ENCODE results near the gene OR2A1. TPM values are rescaled to one million over a fixed set of nuclear protein-coding genes. Genes with fewer than 3 reads are reported as not detected.
"Not testable (repeated sequence)": the region's sequence is repeated elsewhere in the genome, so short reads cannot be mapped to it uniquely, and the experiment has no call there.

Gene OR2A1
- total RNA-seq, 1 experiment from 2014 or later, result not detected

GRCh38 chr7:144319547-144319946, 7.3 kb downstream of the OR2A1 start:
- H3K27ac Mint-ChIP-seq (ENCODE audit: low read depth, unreplicated experiment); H3K9me3 Mint-ChIP-seq (ENCODE audit: unreplicated experiment); intact Hi-C loops (cut with micrococcal nuclease); POLR2A ChIA-PET; BruUV-seq (replicated peaks); H3K4me3 Mint-ChIP-seq (ENCODE audit: unreplicated experiment); H3K27me3 Mint-ChIP-seq (ENCODE audit: insufficient read depth, unreplicated experiment); H3K36me3 Mint-ChIP-seq (ENCODE audit: insufficient read depth, unreplicated experiment); CTCF ChIA-PET; DNase-seq (ENCODE audit: unreplicated experiment); H3K4me1 Mint-ChIP-seq (ENCODE audit: insufficient read depth, unreplicated experiment): not testable (repeated sequence)

- H3K36me3 Mint-ChIP-seq (ENCODE audit: insufficient read depth, unreplicated experiment); H3K27me3 Mint-ChIP-seq (ENCODE audit: insufficient read depth, unreplicated experiment); DNase-seq (ENCODE audit: unreplicated experiment); H3K9me3 Mint-ChIP-seq (ENCODE audit: unreplicated experiment); intact Hi-C loops (cut with micrococcal nuclease); POLR2A ChIA-PET; BruUV-seq (replicated peaks); H3K27ac Mint-ChIP-seq (ENCODE audit: low read depth, unreplicated experiment); CTCF ChIA-PET; H3K4me3 Mint-ChIP-seq (ENCODE audit: unreplicated experiment); H3K4me1 Mint-ChIP-seq (ENCODE audit: insufficient read depth, unreplicated experiment): not testable (repeated sequence)
These were observed 9.5 kb downstream of the OR2A1 start for GRCh38 chr7:144321677-144322206.

GRCh38 chr7:144323359-144323758, 11.1 kb downstream of the OR2A1 start:
- H3K4me1 Mint-ChIP-seq (ENCODE audit: insufficient read depth, unreplicated experiment); CTCF ChIA-PET; POLR2A ChIA-PET; intact Hi-C loops (cut with micrococcal nuclease); BruUV-seq (replicated peaks); H3K36me3 Mint-ChIP-seq (ENCODE audit: insufficient read depth, unreplicated experiment); DNase-seq (ENCODE audit: unreplicated experiment); H3K27ac Mint-ChIP-seq (ENCODE audit: low read depth, unreplicated experiment); H3K9me3 Mint-ChIP-seq (ENCODE audit: unreplicated experiment); H3K27me3 Mint-ChIP-seq (ENCODE audit: insufficient read depth, unreplicated experiment); H3K4me3 Mint-ChIP-seq (ENCODE audit: unreplicated experiment): not testable (repeated sequence)

- POLR2A ChIA-PET; H3K27me3 Mint-ChIP-seq (ENCODE audit: insufficient read depth, unreplicated experiment); H3K36me3 Mint-ChIP-seq (ENCODE audit: insufficient read depth, unreplicated experiment); H3K4me1 Mint-ChIP-seq (ENCODE audit: insufficient read depth, unreplicated experiment); H3K27ac Mint-ChIP-seq (ENCODE audit: low read depth, unreplicated experiment); BruUV-seq (replicated peaks); intact Hi-C loops (cut with micrococcal nuclease); CTCF ChIA-PET; H3K4me3 Mint-ChIP-seq (ENCODE audit: unreplicated experiment); H3K9me3 Mint-ChIP-seq (ENCODE audit: unreplicated experiment); DNase-seq (ENCODE audit: unreplicated experiment): not testable (repeated sequence)
These were observed 13.6 kb downstream of the OR2A1 start for GRCh38 chr7:144325868-144326267.

- H3K9me3 Mint-ChIP-seq (ENCODE audit: unreplicated experiment); H3K4me3 Mint-ChIP-seq (ENCODE audit: unreplicated experiment); BruUV-seq (replicated peaks); H3K27ac Mint-ChIP-seq (ENCODE audit: low read depth, unreplicated experiment); H3K4me1 Mint-ChIP-seq (ENCODE audit: insufficient read depth, unreplicated experiment); CTCF ChIA-PET; intact Hi-C loops (cut with micrococcal nuclease); H3K27me3 Mint-ChIP-seq (ENCODE audit: insufficient read depth, unreplicated experiment); DNase-seq (ENCODE audit: unreplicated experiment); H3K36me3 Mint-ChIP-seq (ENCODE audit: insufficient read depth, unreplicated experiment); POLR2A ChIA-PET: not testable (repeated sequence)
These were observed 17.8 kb downstream of the OR2A1 start for GRCh38 chr7:144330044-144330443.

- H3K36me3 Mint-ChIP-seq (ENCODE audit: insufficient read depth, unreplicated experiment); H3K27ac Mint-ChIP-seq (ENCODE audit: low read depth, unreplicated experiment); H3K27me3 Mint-ChIP-seq (ENCODE audit: insufficient read depth, unreplicated experiment); H3K4me3 Mint-ChIP-seq (ENCODE audit: unreplicated experiment); BruUV-seq (replicated peaks); H3K9me3 Mint-ChIP-seq (ENCODE audit: unreplicated experiment); H3K4me1 Mint-ChIP-seq (ENCODE audit: insufficient read depth, unreplicated experiment); POLR2A ChIA-PET; intact Hi-C loops (cut with micrococcal nuclease); DNase-seq (ENCODE audit: unreplicated experiment): not testable (repeated sequence)
- CTCF ChIA-PET, result interaction anchor here (0.6 to 1.2 kb wide), 4 partner anchors 60 to 476 kb away, joined by 3 to 10 read pairs (median 4); no protein-coding TSS in a partner anchor
These were observed 19.2 kb downstream of the OR2A1 start for GRCh38 chr7:144331221-144331995.

GRCh38 chr7:144331996-144332288, 19.7 kb downstream of the OR2A1 start:
- H3K4me1 Mint-ChIP-seq (ENCODE audit: insufficient read depth, unreplicated experiment); H3K36me3 Mint-ChIP-seq (ENCODE audit: insufficient read depth, unreplicated experiment); H3K27ac Mint-ChIP-seq (ENCODE audit: low read depth, unreplicated experiment); intact Hi-C loops (cut with micrococcal nuclease); POLR2A ChIA-PET; H3K27me3 Mint-ChIP-seq (ENCODE audit: insufficient read depth, unreplicated experiment); H3K9me3 Mint-ChIP-seq (ENCODE audit: unreplicated experiment); H3K4me3 Mint-ChIP-seq (ENCODE audit: unreplicated experiment); BruUV-seq (replicated peaks); DNase-seq (ENCODE audit: unreplicated experiment): not testable (repeated sequence)
- CTCF ChIA-PET, result interaction anchor here (0.6 to 1.2 kb wide), 4 partner anchors 59 to 476 kb away, joined by 3 to 10 read pairs (median 4); no protein-coding TSS in a partner anchor

- POLR2A ChIA-PET; BruUV-seq (replicated peaks); DNase-seq (ENCODE audit: unreplicated experiment); intact Hi-C loops (cut with micrococcal nuclease); CTCF ChIA-PET; H3K4me3 Mint-ChIP-seq (ENCODE audit: unreplicated experiment); H3K27me3 Mint-ChIP-seq (ENCODE audit: insufficient read depth, unreplicated experiment); H3K9me3 Mint-ChIP-seq (ENCODE audit: unreplicated experiment); H3K36me3 Mint-ChIP-seq (ENCODE audit: insufficient read depth, unreplicated experiment); H3K4me1 Mint-ChIP-seq (ENCODE audit: insufficient read depth, unreplicated experiment); H3K27ac Mint-ChIP-seq (ENCODE audit: low read depth, unreplicated experiment): not testable (repeated sequence)
These were observed 36.4 kb downstream of the OR2A1 start for GRCh38 chr7:144348625-144349024.

GRCh38 chr7:144351667-144352066, 39.4 kb downstream of the OR2A1 start:
- intact Hi-C loops (cut with micrococcal nuclease); DNase-seq (ENCODE audit: unreplicated experiment): not testable (repeated sequence)

More at GRCh38 chr7:144351667-144352066, 39.4 kb downstream of the OR2A1 start:
- POLR2A ChIA-PET; CTCF ChIA-PET; H3K27me3 Mint-ChIP-seq (ENCODE audit: insufficient read depth, unreplicated experiment); H3K4me1 Mint-ChIP-seq (ENCODE audit: insufficient read depth, unreplicated experiment); H3K4me3 Mint-ChIP-seq (ENCODE audit: unreplicated experiment); H3K27ac Mint-ChIP-seq (ENCODE audit: low read depth, unreplicated experiment); BruUV-seq (replicated peaks); H3K9me3 Mint-ChIP-seq (ENCODE audit: unreplicated experiment); H3K36me3 Mint-ChIP-seq (ENCODE audit: insufficient read depth, unreplicated experiment): not testable (repeated sequence)

Data from MCF 10A (cell line).